Measurements from ENCODE around the gene ERFE. TPM values are rescaled to one million over a fixed set of nuclear protein-coding genes. Genes with fewer than 3 reads are reported as not detected.
A peak's percentile ranks its signal among the peaks of the same experiment; 100 is the strongest.

Gene ERFE
- total RNA-seq, 1 donor from 2014 or later = 0.30 TPM

DNA sequence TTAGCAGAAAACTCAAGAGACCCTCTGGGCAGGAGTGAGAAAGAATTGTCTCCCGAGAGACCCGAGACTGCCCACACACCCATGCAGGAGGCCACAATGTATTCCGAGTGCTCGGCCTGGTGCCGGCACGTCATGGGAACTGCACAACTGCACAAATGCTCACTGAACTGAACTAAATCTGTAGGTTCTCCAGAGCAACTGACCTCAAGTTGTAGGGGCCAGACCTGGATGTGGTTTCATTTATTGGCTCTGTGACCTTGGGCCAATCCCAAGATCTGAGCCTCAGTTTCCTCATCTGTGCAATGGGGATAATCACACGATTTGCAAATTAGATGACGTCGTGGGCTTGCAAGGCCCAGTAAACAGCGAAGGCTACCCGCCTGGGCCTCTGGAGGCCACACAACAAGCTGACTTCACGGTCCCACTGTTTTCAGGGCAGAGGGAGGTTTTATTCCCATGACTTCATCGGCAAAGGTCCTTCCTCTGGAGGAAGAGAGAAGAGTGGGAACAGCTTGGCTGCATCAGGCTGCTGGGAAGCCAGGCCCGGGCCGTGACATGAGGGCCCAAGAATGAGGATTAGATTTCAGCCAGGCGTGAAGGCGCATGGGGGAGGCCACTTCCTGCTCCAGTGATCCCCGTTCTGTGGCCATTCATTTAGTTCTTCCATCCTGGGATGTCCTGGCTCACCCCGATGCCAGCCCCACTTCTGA lies 3.6 kb upstream of the ERFE start:
- DNase-seq = peak; percentile 14

DNA sequence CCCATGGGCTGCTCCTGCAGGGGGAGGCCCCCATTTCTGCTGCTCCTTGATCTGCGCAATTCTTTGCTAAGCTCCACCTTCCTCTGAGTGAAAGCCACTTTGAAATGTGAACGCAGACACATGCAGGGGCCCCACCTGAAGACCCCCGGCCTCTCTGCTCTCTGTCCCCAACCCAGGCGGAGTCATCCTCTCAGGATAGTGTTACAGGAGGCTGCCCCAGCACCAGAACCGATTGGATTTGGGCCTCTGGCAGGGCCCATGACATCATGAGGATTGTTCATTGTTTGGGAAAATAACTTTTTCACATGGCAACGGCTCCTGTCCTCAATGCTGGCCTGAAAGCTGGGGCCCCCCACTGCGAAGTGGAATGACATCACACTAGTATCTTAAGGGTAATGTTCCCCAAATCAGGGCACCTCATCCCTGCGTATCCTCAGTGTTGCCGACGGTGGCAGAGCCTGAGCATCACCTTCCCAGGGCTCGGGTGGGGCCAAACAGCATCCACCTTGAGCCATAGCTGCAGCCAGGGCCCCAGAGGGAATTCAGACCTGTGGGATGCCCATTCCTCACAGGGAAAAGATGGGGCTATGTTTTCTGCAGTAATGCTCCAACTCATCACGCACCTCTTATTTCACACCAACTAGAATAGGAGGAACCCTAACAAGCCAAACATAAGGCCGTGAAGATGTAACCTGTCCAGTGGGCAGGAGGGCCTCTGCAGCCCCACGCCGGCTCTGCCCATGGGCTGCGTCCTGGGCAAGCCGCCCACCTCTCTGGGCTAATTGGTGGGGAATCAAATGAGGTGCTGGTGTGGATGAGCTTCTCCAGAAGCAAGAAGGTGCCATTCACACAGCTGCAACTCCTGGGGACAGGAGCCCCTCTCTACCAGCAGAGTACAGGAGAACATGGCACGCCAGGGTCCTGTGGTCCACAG lies 2.7 kb upstream of the ERFE start:
- no peak for DNase-seq

GRCh38 chr2:238157506-238158017 lies 1.2 kb upstream of the ERFE start:
- DNase-seq = no peak

DNA sequence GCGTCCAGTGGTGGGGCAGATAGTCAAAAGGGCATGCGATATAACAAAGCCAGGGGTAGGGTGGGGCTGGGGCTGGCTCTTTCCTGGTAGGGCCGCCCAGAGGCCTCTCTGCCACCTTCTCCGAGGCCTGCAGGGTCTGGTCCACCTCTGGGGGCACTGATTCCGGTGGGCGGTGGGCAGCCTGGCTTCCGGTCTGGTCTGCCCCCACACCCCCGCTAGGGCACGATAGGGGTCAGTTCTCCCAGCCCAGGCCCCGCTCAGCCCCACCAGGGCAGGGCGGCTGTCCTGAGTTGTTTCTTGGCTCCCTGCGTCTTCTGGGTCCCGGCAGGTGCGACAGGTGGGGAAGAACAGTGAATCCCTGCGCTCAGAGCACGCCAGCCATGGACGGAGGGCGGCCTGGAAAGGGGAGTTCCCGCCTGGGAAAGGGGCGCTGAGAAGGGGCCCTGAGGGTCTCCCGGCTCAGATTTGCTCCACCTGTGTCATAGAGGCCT lies 707 bp upstream of the ERFE start:
- DNase-seq = no peak

DNA sequence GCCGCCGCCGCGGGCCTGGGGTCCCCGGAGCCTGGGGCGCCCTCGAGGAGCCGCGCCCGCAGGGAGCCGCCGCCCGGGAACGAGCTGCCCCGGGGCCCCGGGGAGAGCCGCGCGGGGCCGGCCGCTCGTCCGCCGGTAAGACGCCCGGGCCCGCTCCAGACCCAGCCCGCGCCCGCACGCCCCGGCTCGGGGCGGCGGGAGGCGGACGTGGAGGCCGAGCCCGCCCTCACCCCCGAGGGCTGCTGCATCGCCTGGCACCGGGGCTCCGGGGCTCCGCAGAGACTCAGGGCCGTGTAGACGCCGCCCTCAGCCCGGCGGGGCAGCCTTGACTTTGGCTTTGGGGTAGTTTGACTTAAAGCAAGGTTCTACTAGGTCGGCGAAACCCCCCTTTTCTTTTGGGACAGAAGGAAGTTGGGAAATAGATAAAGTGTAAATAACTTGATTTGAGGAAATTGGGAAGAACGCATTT lies 335 bp downstream of the ERFE start:
- DNase-seq = no peak

DNA sequence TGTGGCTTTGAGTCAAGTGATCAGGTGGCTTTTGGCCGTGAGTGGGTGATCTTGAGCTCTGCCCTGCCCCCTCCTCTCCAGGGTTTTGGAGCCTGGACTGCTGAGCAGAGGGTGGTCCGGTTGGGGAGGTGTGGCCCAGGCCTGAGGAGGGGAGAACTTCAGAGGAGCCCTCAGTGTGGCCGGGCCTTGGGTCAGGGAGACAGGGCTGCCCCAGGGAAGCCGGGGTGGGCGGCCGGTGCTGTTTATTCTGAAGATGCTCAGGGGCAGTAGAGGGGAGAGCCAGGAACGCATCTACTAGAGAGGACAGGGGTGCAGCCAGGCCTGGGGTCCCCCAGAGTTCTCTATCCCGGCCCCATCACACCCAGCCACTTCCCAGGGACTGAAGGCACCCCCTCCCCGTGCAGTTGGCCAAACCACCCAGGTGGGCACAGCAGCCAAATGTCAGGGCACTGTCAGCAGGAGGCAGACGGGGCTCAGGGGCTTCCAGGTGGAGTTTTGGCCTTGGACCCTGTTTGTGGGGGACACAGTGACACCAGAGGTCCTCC lies 963 bp downstream of the ERFE start:
- DNase-seq = no peak

DNA sequence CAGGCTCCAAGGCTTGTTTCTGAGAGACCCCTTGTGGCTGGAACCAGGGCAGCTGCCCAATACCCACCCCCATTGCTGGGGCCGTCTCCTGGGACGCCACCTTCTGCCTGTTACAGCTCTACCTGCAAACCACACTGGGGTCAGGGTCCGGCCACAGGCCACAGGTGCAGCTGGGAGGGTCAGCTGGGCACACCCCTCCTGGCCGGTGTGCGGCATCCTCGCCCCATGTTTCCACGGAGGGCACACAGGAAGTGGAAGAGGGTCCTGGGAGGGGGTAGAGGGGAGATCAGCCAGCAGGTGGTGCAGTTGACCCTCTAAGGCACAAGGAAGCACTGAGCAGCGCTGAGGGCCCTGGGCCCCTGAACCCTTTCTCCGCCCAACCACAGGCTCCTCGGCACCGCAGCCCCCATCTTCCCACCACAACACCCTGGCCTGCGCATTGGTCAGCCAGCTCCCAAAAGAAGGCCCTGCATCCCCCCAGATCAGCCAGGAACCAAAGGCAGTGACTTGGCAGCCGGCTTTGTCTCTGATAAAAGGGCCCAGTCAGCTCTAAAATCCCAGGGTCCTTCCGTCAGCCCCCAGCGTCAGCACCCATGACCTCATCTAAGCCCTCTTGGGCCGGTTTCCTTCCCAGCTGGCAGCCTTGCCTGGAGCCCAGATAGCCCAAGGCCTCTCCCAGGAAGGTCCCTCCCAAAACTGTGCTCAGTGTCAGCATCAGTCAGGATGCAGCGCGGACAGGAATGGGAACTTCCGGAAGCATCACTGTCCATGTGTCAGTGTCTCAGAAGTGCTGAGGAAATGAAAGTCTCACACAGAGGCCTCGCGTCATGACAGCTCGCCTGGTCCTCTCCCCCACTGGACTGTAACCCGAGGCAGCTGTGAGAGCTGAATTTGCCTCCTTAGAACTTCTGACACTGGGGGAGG lies 1.7 kb downstream of the ERFE start:
- DNase-seq = no peak

GRCh38 chr2:238161291-238162051 lies 2.7 kb downstream of the ERFE start:
- DNase-seq = no peak

- DNase-seq = no peak
Observed at GRCh38 chr2:238162251-238162845, 3.6 kb downstream of the ERFE start.

- no peak for DNase-seq
Observed at GRCh38 chr2:238162846-238163441, 4.2 kb downstream of the ERFE start.

GRCh38 chr2:238163481-238164198 lies 4.9 kb downstream of the ERFE start:
- DNase-seq = no peak

DNA sequence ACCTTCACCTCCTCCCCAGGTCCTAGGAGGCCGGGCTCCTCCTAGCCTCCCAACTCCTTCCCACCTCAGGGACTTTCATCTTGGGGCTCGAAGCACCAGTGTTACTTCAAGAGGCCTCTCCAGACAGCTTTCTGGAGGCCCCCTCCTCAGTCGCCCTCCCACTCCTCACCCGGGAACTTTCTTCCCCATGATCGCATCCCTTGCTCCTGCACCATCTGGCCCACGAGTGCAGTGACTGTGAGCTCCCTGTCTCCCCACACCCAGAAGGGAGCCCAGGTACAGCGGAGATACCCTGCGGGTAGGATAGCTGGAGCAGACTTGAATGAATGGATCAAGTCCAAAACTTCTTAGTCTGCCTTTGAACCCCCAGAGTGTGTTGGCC lies 6.1 kb downstream of the ERFE start:
- DNase-seq = no peak

GRCh38 chr2:238165288-238165921 lies 6.6 kb downstream of the ERFE start:
- no peak for DNase-seq

DNA sequence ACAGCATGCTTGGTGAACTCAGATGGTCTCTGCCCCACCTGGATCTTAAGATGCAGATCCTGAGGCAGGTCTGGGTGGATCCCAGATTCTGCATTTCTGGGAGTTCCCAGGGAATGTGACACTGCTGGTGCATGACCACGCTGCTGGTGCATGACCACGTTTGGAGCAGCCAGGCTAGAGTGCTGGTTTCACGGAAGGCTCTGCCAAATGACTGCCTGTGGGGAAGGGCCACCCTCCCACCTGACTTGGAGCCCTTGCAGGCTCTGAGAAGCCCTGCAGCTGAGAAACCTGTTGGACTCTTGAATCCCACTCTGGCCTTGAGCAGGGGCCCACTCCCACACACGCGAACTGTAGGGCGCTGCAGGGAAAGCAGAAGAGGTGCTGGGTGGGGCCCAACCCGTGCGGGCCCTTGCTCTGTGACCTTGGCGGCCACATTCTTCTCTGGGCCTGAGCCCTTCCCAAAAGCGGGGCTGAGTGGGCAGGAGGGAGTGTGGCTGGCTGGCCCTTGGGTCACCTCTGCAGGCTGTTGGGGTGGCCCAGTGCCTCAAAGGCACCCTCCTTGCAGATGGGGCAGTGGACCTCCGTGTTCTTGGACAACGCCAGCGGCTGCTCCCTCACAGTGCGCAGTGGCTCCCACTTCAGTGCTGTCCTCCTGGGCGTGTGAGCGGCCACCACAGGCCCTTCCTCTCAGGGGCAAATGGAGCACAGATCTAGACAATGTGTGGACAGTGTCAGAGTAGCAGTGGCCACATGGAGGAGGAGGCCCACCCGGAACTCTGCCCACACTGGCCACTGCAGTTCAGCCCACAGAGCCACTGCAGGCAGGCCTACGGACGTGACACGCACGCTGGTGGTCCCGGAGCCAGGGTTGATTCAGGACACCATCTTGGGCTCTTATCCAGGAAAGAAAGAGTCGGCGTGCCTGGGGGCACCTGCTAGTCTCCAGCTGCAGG lies 7.9 kb downstream of the ERFE start:
- no peak for DNase-seq

GRCh38 chr2:238167344-238167715 lies 8.6 kb downstream of the ERFE start:
- no peak for DNase-seq

DNA sequence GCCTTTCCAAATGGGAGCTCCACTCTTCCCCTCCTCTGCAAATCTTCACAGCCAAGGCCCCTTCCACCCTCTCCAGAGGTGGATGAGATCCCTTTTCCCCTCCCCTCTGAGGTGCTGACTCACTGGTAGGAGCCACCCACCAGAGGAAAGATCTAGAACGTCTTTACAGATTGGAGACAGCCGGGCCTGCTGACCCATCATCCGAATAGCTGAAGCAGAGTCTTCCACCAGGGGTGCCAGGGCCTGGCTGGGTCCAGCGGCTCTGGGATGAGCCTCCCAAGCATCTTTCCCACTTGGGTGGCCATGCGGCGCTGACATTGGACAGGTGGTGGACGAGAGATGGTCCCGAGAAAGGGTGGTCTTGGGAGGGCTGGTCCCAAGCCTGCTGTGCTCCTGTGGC lies 9.0 kb downstream of the ERFE start:
- no peak for DNase-seq

GRCh38 chr2:238168196-238169047 lies 9.7 kb downstream of the ERFE start:
- no peak for DNase-seq

Data from skin of body (tissue), 2 donors.